Measurements from ENCODE around the gene RNF2. TPM values are rescaled to one million over a fixed set of nuclear protein-coding genes. Genes with fewer than 3 reads are reported as not detected.

Gene RNF2
- total RNA-seq, 1 donor, result 29.1 TPM

- no peak for DNase-seq (ENCODE audit: low read depth in 2 of 3, low spot score in 2 of 3)
These were observed 41.7 kb downstream of the RNF2 start for GRCh38 chr1:185087101-185087500.

- no peak for DNase-seq (ENCODE audit: low read depth in 2 of 3, low spot score in 2 of 3)
These were observed 42.4 kb downstream of the RNF2 start for GRCh38 chr1:185087746-185088145.

- peak in 1 of 3 donors; percentile 10 for DNase-seq (ENCODE audit: low read depth in 2 of 3, low spot score in 2 of 3)
These were observed 46.1 kb downstream of the RNF2 start for GRCh38 chr1:185091480-185091879.

GRCh38 chr1:185094761-185095160 lies 49.4 kb downstream of the RNF2 start:
- no peak for DNase-seq (ENCODE audit: low read depth in 2 of 3, low spot score in 2 of 3)

GRCh38 chr1:185096531-185096930 lies 51.2 kb downstream of the RNF2 start:
- DNase-seq (ENCODE audit: low read depth in 2 of 3, low spot score in 2 of 3), result no peak

GRCh38 chr1:185104083-185104482 lies 58.7 kb downstream of the RNF2 start:
- DNase-seq (ENCODE audit: low read depth in 2 of 3, low spot score in 2 of 3), result no peak

GRCh38 chr1:185105121-185105520 lies 59.8 kb downstream of the RNF2 start:
- no peak for DNase-seq (ENCODE audit: low read depth in 2 of 3, low spot score in 2 of 3)

GRCh38 chr1:185108321-185108720 lies 63.0 kb downstream of the RNF2 start:
- DNase-seq (ENCODE audit: low read depth in 2 of 3, low spot score in 2 of 3), result peak in 2 of 3 donors; percentile 12 to 52

DNA sequence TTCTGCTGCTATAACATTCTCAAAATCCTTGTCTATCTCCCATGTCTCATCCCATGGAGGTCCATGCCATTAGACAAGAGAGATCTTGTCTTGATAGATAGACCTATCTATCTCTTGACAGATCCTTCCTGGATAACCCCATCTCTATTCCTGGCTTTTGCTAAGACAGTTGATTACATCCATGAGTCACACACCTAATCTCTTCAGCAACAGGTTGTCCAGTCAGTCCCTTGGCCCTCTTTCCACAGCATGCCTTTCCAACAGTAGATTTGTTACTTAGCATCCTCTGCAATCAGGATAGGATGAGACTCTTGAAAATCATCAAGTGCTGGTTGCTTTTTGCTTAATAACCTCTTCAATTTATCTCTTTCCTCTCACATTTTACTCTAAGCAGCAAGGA lies 64.8 kb downstream of the RNF2 start:
- no peak for DNase-seq (ENCODE audit: low read depth in 2 of 3, low spot score in 2 of 3)

- DNase-seq (ENCODE audit: low read depth in 2 of 3, low spot score in 2 of 3), result no peak
These were observed 66.5 kb downstream of the RNF2 start for GRCh38 chr1:185111873-185112272.

DNA sequence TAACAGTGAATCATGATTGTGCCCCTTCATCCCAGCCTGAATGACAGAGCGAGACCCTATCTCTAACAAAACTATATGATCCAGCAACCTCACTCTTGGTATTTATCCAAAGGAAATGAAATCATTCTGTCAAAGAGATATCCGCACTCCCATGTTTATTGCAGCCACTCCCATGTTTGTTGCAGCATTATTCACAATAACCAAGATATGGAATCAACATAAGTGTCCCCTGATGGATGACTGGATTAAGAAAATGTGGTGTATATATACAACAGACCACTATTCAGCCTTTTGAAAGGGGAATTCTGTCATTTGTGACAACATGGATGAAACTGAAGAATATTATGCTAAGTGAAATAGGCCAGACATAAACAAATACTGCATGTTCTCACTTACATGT lies 67.0 kb downstream of the RNF2 start:
- DNase-seq (ENCODE audit: low read depth in 2 of 3, low spot score in 2 of 3), result no peak

DNA sequence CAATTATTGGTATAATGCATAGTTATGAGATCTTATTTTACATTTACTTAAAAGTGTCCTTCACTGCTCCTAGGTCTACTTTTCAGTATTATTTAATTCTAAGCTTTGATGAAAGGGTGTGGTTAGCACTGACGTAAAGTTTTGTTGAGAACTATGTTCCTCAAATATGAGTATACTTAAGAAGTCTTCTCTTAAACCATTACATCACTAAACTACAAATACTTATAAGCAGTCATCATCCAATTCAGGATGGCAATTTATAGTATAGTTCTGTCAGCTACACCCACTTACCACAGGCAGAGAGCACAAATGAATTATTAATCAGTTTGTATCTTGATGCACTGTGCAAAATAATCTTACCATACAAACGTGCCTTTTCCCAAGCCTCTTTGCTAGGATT lies 84.3 kb downstream of the RNF2 start:
- DNase-seq (ENCODE audit: low read depth in 2 of 3, low spot score in 2 of 3), result no peak

DNA sequence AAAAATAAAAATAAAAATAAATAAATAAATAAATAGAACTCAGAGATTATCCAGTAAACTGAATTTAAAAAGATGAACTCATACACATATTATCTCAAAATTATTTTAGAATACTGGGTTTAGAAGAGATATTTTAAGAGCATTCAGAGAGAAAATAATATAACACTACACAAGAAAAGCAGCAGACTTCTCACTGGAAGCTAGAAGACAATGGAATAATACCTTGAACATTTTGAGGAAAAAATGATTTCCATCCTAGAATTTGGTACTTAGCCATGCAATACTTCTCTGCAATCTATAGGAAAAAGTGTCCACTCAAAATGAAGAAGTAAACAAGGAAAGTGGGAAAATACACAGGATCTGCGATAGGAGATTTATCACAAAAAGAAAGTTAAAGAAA lies 87.2 kb downstream of the RNF2 start:
- peak in 1 of 3 donors; percentile 16 for DNase-seq (ENCODE audit: low read depth in 2 of 3, low spot score in 2 of 3)

- peak in 1 of 3 donors; percentile 15 for DNase-seq (ENCODE audit: low read depth in 2 of 3, low spot score in 2 of 3)
These were observed 92.7 kb downstream of the RNF2 start for GRCh38 chr1:185137896-185138545.

GRCh38 chr1:185139246-185139645 lies 93.9 kb downstream of the RNF2 start:
- no peak for DNase-seq (ENCODE audit: low read depth in 2 of 3, low spot score in 2 of 3)

DNA sequence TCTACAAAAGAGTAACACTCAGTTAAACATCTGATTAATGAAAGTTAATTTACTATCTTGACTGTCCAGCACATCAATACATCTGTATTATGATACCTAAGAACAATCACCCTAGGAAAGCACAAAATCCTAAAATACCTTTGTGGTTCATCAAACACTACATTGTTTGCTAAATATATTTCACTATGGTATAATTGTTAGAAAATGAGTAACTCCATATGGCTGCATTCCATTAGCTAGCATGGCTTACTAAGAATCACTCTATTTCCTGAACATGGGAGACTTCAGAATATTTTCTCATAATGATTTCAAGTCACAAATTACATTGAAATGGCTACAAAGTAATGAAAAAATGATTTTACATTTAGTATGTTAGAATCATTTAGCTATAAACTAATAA lies 98.9 kb downstream of the RNF2 start:
- DNase-seq (ENCODE audit: low read depth in 2 of 3, low spot score in 2 of 3), result no peak

- DNase-seq (ENCODE audit: low read depth in 2 of 3, low spot score in 2 of 3), result no peak
These were observed 105.9 kb downstream of the RNF2 start for GRCh38 chr1:185151215-185151614.

Small RNA genes lying within 50 kb of the gene (small RNA-seq; reads per million reads assigned to genes)
- gene RNA5SP72, result not detected

Other genes with a start within 250 kb of the RNF2 start
- 11.0 TPM for gene NIBAN1, start 71.0 kb upstream of the RNF2 start, total RNA-seq
- gene TRMT1L, start 111.4 kb downstream of the RNF2 start, total RNA-seq, result 16.7 TPM
- gene SWT1, start 111.6 kb downstream of the RNF2 start, total RNA-seq, result 3.0 TPM